HEK293 (cell line): ENCODE measurements around the gene CDKAL1.

ENCODE experiments used
- BCL11A ChIP-seq: fragments of 450-650 bp; formaldehyde crosslinking; IDR thresholded peaks from 2 replicates; pipeline ENCODE4 v1.5.1; 2016; ENCODE audit warnings: low read depth, missing biosample characterization, missing genetic modification characterization
- ELK4 ChIP-seq: IDR thresholded peaks from 2 replicates; pipeline ENCODE4 v1.6.1; 2011; ENCODE audit warnings: mild to moderate bottlenecking, low read depth, low read length, borderline replicate concordance
- GFI1B ChIP-seq: fragments of 450-650 bp; formaldehyde crosslinking; IDR thresholded peaks from 2 replicates; pipeline ENCODE4 v1.5.1; 2016; ENCODE audit warnings: missing biosample characterization, missing genetic modification characterization
- HIC1 ChIP-seq: fragments of 450-650 bp; formaldehyde crosslinking; IDR thresholded peaks from 2 replicates; pipeline ENCODE4 v1.5.1; 2016; ENCODE audit warnings: missing biosample characterization, missing genetic modification characterization
- INSM2 ChIP-seq: fragments of 450-650 bp; formaldehyde crosslinking; IDR thresholded peaks from 2 replicates; pipeline ENCODE4 v1.5.1; 2016; ENCODE audit warnings: missing biosample characterization, missing genetic modification characterization
- KLF8 ChIP-seq: fragments of 450-650 bp; formaldehyde crosslinking; IDR thresholded peaks from 2 replicates; pipeline ENCODE4 v1.5.1; 2016; ENCODE audit warnings: missing biosample characterization, missing genetic modification characterization
- KLF9 ChIP-seq: fragments of 450-650 bp; formaldehyde crosslinking; IDR thresholded peaks from 2 replicates; pipeline ENCODE4 v1.5.1; 2016; ENCODE audit warnings: missing biosample characterization, missing genetic modification characterization, low read depth
- PBX3 ChIP-seq: sonication (generic); formaldehyde crosslinking; IDR thresholded peaks from 2 replicates; pipeline ENCODE4 v1.8.1; 2022; ENCODE audit warnings: mild to moderate bottlenecking, moderate library complexity, missing genetic modification reagents
- RBAK ChIP-seq: fragments of 450-650 bp; formaldehyde crosslinking; IDR thresholded peaks from 2 replicates; pipeline ENCODE4 v1.5.1; 2016; ENCODE audit warnings: missing biosample characterization, missing genetic modification characterization
- REST ChIP-seq: fragments of 450-650 bp; formaldehyde crosslinking; IDR thresholded peaks from 2 replicates; pipeline ENCODE4 v1.5.1; 2016; ENCODE audit warnings: missing biosample characterization, missing genetic modification characterization
- ZBTB17 ChIP-seq: fragments of 450-650 bp; formaldehyde crosslinking; IDR thresholded peaks from 2 replicates; pipeline ENCODE4 v1.5.1; 2016; ENCODE audit warnings: missing biosample characterization, missing genetic modification characterization
- ZEB2 ChIP-seq: fragments of 450-650 bp; formaldehyde crosslinking; IDR thresholded peaks from 2 replicates; pipeline ENCODE4 v1.5.1; 2016; ENCODE audit warnings: missing biosample characterization, missing genetic modification characterization
- ZFP41 ChIP-seq: fragments of 450-650 bp; formaldehyde crosslinking; IDR thresholded peaks from 2 replicates; pipeline ENCODE4 v1.5.1; 2016; ENCODE audit warnings: missing biosample characterization, missing genetic modification characterization, borderline replicate concordance
- ZNF112 ChIP-seq: fragments of 450-650 bp; formaldehyde crosslinking; IDR thresholded peaks from 2 replicates; pipeline ENCODE4 v1.5.0; 2017; ENCODE audit warnings: missing biosample characterization, missing genetic modification characterization
- ZNF148 ChIP-seq: fragments of 450-650 bp; formaldehyde crosslinking; IDR thresholded peaks from 2 replicates; pipeline ENCODE4 v1.5.0; 2017; ENCODE audit warnings: missing biosample characterization, missing genetic modification characterization, borderline replicate concordance
- ZNF19 ChIP-seq: fragments of 450-650 bp; formaldehyde crosslinking; IDR thresholded peaks from 2 replicates; pipeline ENCODE4; 2016; ENCODE audit warnings: missing biosample characterization, missing genetic modification characterization, low read depth
- ZNF513 ChIP-seq: fragments of 450-650 bp; IDR thresholded peaks from 2 replicates; pipeline ENCODE4 v1.5.1; 2018; ENCODE audit warnings: missing biosample characterization, missing genetic modification characterization
- ZNF514 ChIP-seq: fragments of 450-650 bp; formaldehyde crosslinking; IDR thresholded peaks from 2 replicates; pipeline ENCODE4 v1.5.1; 2016; ENCODE audit warnings: missing biosample characterization, missing genetic modification characterization
- ZNF529 ChIP-seq: fragments of 450-650 bp; formaldehyde crosslinking; IDR thresholded peaks from 2 replicates; pipeline ENCODE4 v1.5.1; 2017; ENCODE audit warnings: missing genetic modification characterization, missing biosample characterization; ENCODE audit not compliant: insufficient replicate concordance
- ZNF530 ChIP-seq: fragments of 450-650 bp; formaldehyde crosslinking; IDR thresholded peaks from 2 replicates; pipeline ENCODE4 v1.5.1; 2016; ENCODE audit warnings: low read depth, missing biosample characterization, missing genetic modification characterization
- ZNF558 ChIP-seq: fragments of 450-650 bp; formaldehyde crosslinking; IDR thresholded peaks from 2 replicates; pipeline ENCODE4 v1.5.1; 2016; ENCODE audit warnings: missing biosample characterization, missing genetic modification characterization
- ZNF561 ChIP-seq: fragments of 450-650 bp; IDR thresholded peaks from 2 replicates; pipeline ENCODE4 v1.5.1; 2018; ENCODE audit warnings: missing biosample characterization, missing genetic modification characterization, borderline replicate concordance
- ZNF585B ChIP-seq: fragments of 450-650 bp; formaldehyde crosslinking; IDR thresholded peaks from 2 replicates; pipeline ENCODE4 v1.5.1; 2016; ENCODE audit warnings: missing biosample characterization, missing genetic modification characterization
- ZNF629 ChIP-seq: fragments of 450-650 bp; formaldehyde crosslinking; IDR thresholded peaks from 2 replicates; pipeline ENCODE4 v1.5.1; 2017; ENCODE audit warnings: missing biosample characterization, missing genetic modification characterization
- ZSCAN30 ChIP-seq: fragments of 450-650 bp; IDR thresholded peaks from 2 replicates; pipeline ENCODE4 v1.5.1; 2018; ENCODE audit warnings: missing biosample characterization, mild to moderate bottlenecking, missing genetic modification characterization, moderate library complexity
- ZSCAN4 ChIP-seq: fragments of 450-650 bp; formaldehyde crosslinking; IDR thresholded peaks from 2 replicates; pipeline ENCODE4 v1.5.1; 2017; ENCODE audit warnings: missing biosample characterization, missing genetic modification characterization

Gene CDKAL1

GRCh38 chr6:20661721-20662120 is 127.5 kb downstream of the CDKAL1 start (continued):
- no peak for TF ChIP-seq REST (tag by site-specific recombination)
- no peak for TF ChIP-seq GFI1B (tag by site-specific recombination)
- TF ChIP-seq ZFP41: no peak
- TF ChIP-seq ZEB2 (tag by site-specific recombination): peak; percentile 66
- no peak for TF ChIP-seq PBX3 (CRISPR knock-in tag)
- TF ChIP-seq ZNF19 (tag by site-specific recombination): no peak
- TF ChIP-seq ZNF513 (tag by site-specific recombination): no peak
- no peak for TF ChIP-seq ZNF558 (tag by site-specific recombination)
- 0 out of 2 replicates have a peak, but pooled peaks have one; percentile 10 for TF ChIP-seq INSM2 (tag by site-specific recombination)
- TF ChIP-seq ZNF514 (tag by site-specific recombination): no peak
- no peak for TF ChIP-seq KLF9
- TF ChIP-seq ZNF148 (tag by site-specific recombination): no peak
- TF ChIP-seq ZNF530 (tag by site-specific recombination): no peak
- TF ChIP-seq ZNF561 (tag by site-specific recombination): no peak
- TF ChIP-seq HIC1 (tag by site-specific recombination): no peak
- no peak for TF ChIP-seq ELK4
- TF ChIP-seq ZNF585B (tag by site-specific recombination): no peak
- TF ChIP-seq BCL11A (tag by site-specific recombination): no peak
- TF ChIP-seq ZNF529 (tag by site-specific recombination): no peak
- peak; percentile 57 for TF ChIP-seq ZBTB17 (tag by site-specific recombination)
- TF ChIP-seq ZNF629 (tag by site-specific recombination): peak; percentile 63
- no peak for TF ChIP-seq RBAK (tag by site-specific recombination)
- TF ChIP-seq ZNF112 (tag by site-specific recombination): no peak
- peak; percentile 77; the same call in 1 of the 2 replicates for TF ChIP-seq ZSCAN30 (tag by site-specific recombination)
- TF ChIP-seq KLF8 (tag by site-specific recombination): 0 out of 2 replicates have a peak, but pooled peaks have one; percentile 23
- no peak for TF ChIP-seq ZSCAN4 (tag by site-specific recombination)
